Pancreas (tissue), 10 donors: ENCODE measurements around the gene GARIN1A. TPM values are rescaled to one million over a fixed set of nuclear protein-coding genes. Genes with fewer than 3 reads are reported as not detected.

Experiments used
- ATAC-seq, 4 donors: fragments of 200-7000 bp; cut with Tn5 transposase; one replicate each; pipeline versions ENCODE4 v1.8.0 to v1.9.1; 2020; ENCODE audit warnings: mild to moderate bottlenecking in 4 of 4, moderate library complexity in 4 of 4
- DNase-seq, 6 donors: peaks; one replicate each; pipeline ENCODE4 v3.0.0-alpha.2; 2020
- FAIRE-seq: peaks from 2 replicates; lab custom pipeline; 2012; peaks lifted over from hg19 to GRCh38; lab: Jason Lieb, UNC
- H3K27ac ChIP-seq, 4 donors: fragments of 200-600 bp; sonication (generic); 1 replicate in 3 of 4; 2 replicates in 1 of 4; pipeline versions ENCODE4 v1.5.0 to v1.8.0; 2020
- H3K27me3 ChIP-seq, 4 donors: fragments of 200-600 bp; one replicate each; pipeline ENCODE4 v1.8.0; 2021
- H3K36me3 ChIP-seq, 3 donors: fragments of 200-600 bp; sonication (generic) in 1 of 3; one replicate each; pipeline versions ENCODE4 v1.5.0 to v1.8.0; 2020 to 2021
- H3K4me1 ChIP-seq, 3 donors: fragments of 200-600 bp; one replicate each; pipeline ENCODE4 v1.8.0; 2021
- H3K4me3 ChIP-seq, 4 donors: fragments of 200-600 bp; sonication (generic) in 2 of 4; one replicate each; pipeline versions ENCODE4 v1.5.0 to v1.8.0; 2020 to 2021
- H3K9me3 ChIP-seq, 4 donors: fragments of 200-600 bp; one replicate each; pipeline ENCODE4 v1.8.0; 2021
- WGBS, 2 donors: extraction: QIAGEN DNeasy Blood & Tissue Kit; methylation state at CpG; one replicate each; pipeline ENCODE4 v1.1.7; 2013; 5-methylcytosine and 5-hydroxymethylcytosine counted together
- intact Hi-C, 3 donors: fragments of 100-400 bp; cut with DNase I; formaldehyde crosslinking; loops; one replicate each; pipeline versions ENCODE4 v1.11.1 to v1.14.2; 2022
- polyA plus RNA-seq, 2 donors: library from polyadenylated mRNA; stranded (reverse); fragments of 200-250 nt; gene quantifications; one replicate each; pipeline ENCODE4 v1.2.3, GENCODE V29; 2013
- total RNA-seq, 6 donors: library from RNA; stranded (reverse); fragmentation: NEBNext Ultra II Directional in 4 of 6; extraction: Animal tissue kit (Norgen Biotek cat#: 25700) in 4 of 6; gene quantifications; one replicate each; pipeline versions ENCODE4 v1.2.1 to v1.2.4, GENCODE V29; 2021 to 2023
- TF ChIP-seq, protein P1 (sequence below), 4 donors: fragments of 200-600 bp; sonication (generic) in 3 of 4; IDR thresholded peaks; one replicate each; pipeline versions ENCODE4 v1.5.0 to v1.8.0; 2021; ENCODE audit warnings: antibody characterized with exemption in 4 of 4
- donor health status: healthy with polysubstance abuse.
- donor health status: DM: no; HTN: no; CAD: no; lungs with moderate emphysema.
- donor health status: DM: no; HTN: no; CAD: no.
- donor health status: control.
- donor health status: control.
- donor health status: Bipolar disorder and iron deficiency.
- donor health status: DM: yes; HTN: yes; CAD: no.
- donor health status: DM: no; HTN: no; CAD: no.
- donor health status: DM: no; HTN: no; CAD: no.
- donor health status: DM: yes; HTN: yes; CAD: no.

Gene GARIN1A
- total and polyA plus RNA-seq, 8 donors: 1.1 to 5.7 (median 1.4) TPM

DNA sequence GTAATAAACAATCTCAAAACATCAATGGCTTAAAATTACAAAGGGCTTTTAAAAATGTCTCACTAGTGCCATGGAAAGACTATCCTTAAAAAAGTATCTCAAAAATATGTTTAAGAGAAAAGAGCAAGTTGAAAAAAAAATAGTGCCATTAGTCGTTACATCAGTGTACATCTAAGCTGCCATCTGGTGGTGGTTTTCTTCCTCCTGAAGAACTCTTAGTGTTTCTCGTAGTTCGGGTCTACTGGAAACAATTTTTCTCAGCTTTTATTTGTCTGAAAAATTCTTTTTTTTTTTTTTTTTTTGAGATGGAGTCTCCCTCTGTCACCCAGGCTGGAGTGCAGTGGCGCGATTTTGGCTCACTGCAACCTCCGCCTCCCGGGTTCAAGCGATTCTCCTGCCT is 5.9 kb upstream of the GARIN1A start:
- no peak for FAIRE-seq
- no peak for DNase-seq

DNA sequence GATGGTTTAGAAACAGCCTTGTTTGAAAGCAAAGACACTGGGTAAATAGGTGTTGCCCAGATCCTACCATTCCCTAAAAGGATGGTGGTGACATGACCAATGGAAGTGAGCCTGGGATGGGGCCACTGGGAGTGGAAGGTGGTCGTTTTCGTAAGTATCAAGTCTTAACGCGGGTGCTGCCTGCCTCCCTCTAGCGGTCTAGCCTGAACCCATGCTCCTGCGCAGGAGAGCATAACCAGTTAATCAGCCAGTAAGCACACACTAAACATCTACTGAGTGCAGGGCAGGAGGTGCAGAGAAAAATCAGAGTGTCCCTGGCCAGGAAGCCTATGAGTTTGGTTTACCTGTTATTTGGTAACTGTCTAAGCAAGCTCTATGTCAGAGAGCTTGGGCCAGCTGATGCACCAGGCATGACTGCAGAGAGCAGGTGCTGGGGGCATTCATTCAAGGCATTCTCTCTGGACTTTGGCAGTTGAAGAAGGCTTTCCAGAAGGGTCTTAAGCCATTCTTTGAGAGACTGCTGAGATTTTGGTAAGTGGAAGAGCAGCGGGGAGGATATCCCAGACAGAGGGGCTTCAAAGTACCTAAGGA is 930 bp downstream of the GARIN1A start:
- intact Hi-C loops: no loop called here
- no peaks in the 10 kb centered on the region for H3K9me3 ChIP-seq
- DNase-seq (no peak), ATAC-seq (peak in 2 of 4 donors; percentile 58 to 70), FAIRE-seq (no peak)
- no peak overlapping the region for H3K4me3 ChIP-seq
- WGBS, 2 donors: 9 to 16% methylated on average over 7 of the region's 7 CpGs
- H3K27me3 ChIP-seq: no peaks in the 10 kb centered on the region
- TF ChIP-seq, protein P1, sequence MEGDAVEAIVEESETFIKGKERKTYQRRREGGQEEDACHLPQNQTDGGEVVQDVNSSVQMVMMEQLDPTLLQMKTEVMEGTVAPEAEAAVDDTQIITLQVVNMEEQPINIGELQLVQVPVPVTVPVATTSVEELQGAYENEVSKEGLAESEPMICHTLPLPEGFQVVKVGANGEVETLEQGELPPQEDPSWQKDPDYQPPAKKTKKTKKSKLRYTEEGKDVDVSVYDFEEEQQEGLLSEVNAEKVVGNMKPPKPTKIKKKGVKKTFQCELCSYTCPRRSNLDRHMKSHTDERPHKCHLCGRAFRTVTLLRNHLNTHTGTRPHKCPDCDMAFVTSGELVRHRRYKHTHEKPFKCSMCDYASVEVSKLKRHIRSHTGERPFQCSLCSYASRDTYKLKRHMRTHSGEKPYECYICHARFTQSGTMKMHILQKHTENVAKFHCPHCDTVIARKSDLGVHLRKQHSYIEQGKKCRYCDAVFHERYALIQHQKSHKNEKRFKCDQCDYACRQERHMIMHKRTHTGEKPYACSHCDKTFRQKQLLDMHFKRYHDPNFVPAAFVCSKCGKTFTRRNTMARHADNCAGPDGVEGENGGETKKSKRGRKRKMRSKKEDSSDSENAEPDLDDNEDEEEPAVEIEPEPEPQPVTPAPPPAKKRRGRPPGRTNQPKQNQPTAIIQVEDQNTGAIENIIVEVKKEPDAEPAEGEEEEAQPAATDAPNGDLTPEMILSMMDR (IDR thresholded peaks at IDR 0.05): peak in 1 of 4 donors; percentile 18
- H3K27ac ChIP-seq: no peak overlapping the region
- no peaks in the 10 kb centered on the region for H3K4me1 ChIP-seq
- no peaks in the 10 kb centered on the region for H3K36me3 ChIP-seq

More for the DNA sequence above, 5.9 kb upstream of the GARIN1A start:
- intact Hi-C loops: no loop called here
- Histone ChIP-seq H3K4me1 (no peaks in the 10 kb centered on the region), H3K27me3 (no peaks in the 10 kb centered on the region), H3K27ac (no peak overlapping the region), H3K36me3 (no peaks in the 10 kb centered on the region), H3K9me3 (no peaks in the 10 kb centered on the region), H3K4me3 (no peak overlapping the region)
- no peak for ATAC-seq
- 80 to 83% methylated on average over 3 of the region's 8 CpGs for whole genome bisulfite sequencing, 2 donors
- TF ChIP-seq, protein P1 (IDR thresholded peaks at IDR 0.05): no peak

DNA sequence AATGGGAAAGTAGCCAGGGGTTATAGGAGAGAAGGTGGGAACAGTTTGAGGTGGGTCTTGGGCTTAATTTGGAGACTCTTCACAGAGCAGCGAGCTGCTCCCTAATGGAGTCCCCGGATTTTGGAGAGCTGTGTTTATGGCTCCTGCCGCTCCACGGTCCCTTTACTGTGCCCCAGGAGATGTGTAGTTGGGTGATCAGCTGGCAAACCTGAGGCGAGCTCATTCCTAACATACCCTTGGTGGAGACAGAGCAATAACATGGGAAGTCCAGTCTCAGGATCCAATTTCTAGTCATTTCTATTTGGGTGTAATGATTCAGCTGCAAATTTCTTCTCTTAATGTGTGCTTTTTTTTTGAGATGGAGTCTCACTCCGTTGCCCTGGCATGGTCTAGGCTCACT is 1.5 kb downstream of the GARIN1A start:
- Histone ChIP-seq H3K27me3 (no peaks in the 10 kb centered on the region), H3K9me3 (no peaks in the 10 kb centered on the region), H3K4me1 (no peaks in the 10 kb centered on the region), H3K4me3 (no peak overlapping the region), H3K27ac (no peak overlapping the region), H3K36me3 (no peaks in the 10 kb centered on the region)
- DNase-seq (no peak), FAIRE-seq (no peak), ATAC-seq (no peak)
- WGBS, 2 donors: 86 to 88% methylated on average over 6 of the region's 6 CpGs
- TF ChIP-seq, protein P1 (IDR thresholded peaks at IDR 0.05): no peak
- intact Hi-C loops: no loop called here

DNA sequence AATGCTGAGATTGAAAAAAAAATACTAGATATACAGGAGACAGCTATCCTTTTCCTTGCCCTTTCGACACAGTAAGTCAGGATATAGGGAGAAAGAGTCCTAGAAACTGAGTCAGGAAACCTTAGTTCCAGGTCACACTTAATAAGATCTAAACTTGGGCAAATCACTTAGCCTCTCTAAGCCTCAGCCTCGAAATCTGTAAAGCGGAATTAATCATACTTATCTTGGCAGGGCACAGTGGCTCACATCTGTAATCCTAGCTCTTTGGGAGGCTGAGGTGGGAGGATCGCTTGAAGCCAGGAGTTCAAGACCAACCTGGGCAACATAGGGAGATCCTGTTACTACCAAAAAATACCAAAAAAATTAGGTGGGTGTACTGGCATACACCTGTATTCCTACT is 4.6 kb downstream of the GARIN1A start:
- no peak overlapping the region for H3K4me3 ChIP-seq
- FAIRE-seq: no peak
- whole genome bisulfite sequencing, 2 donors: 72 to 73% methylated on average over 4 of the region's 4 CpGs
- H3K4me1 ChIP-seq: no peaks in the 10 kb centered on the region
- H3K9me3 ChIP-seq: no peaks in the 10 kb centered on the region
- DNase-seq: no peak
- ATAC-seq: no peak
- no peaks in the 10 kb centered on the region for H3K36me3 ChIP-seq
- TF ChIP-seq, protein P1 (IDR thresholded peaks at IDR 0.05): no peak
- intact Hi-C loops: no loop called here
- no peak overlapping the region for H3K27ac ChIP-seq
- H3K27me3 ChIP-seq: no peaks in the 10 kb centered on the region

DNA sequence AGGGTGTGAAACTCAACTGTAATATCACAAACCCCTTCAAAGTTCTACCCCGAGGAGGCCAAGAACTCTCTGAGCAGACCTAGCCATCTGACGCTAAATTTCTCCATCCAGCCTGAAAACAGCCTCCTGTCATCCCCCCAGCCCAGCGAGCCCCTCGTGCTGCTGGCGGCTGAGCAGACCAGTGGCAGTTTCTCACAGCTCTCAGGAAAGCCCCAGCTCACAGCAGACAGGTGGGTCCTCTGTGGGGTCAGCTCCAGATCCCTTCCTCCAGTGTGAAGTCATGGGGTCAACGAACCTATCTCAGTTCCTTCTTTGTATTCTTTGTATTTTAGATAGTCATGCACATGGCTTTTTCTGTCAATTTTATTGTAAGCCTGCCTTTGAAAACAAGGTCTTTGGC is 7.8 kb downstream of the GARIN1A start:
- TF ChIP-seq, protein P1 (IDR thresholded peaks at IDR 0.05): no peak
- intact Hi-C loops: no loop called here
- 75 to 80% methylated on average over 6 of the region's 6 CpGs for WGBS, 2 donors

More for the DNA sequence above, 7.8 kb downstream of the GARIN1A start:
- Histone ChIP-seq H3K27ac (no peak overlapping the region), H3K9me3 (no peaks in the 10 kb centered on the region), H3K4me1 (no peaks in the 10 kb centered on the region), H3K36me3 (no peaks in the 10 kb centered on the region), H3K27me3 (no peaks in the 10 kb centered on the region), H3K4me3 (no peak overlapping the region)
- no peak for ATAC-seq
- DNase-seq: no peak
- FAIRE-seq: no peak
